ENCODE measurements around the gene NFKBIZ. TPM values are rescaled to one million over a fixed set of nuclear protein-coding genes. Genes with fewer than 3 reads are reported as not detected.
A peak's percentile ranks its signal among the peaks of the same experiment; 100 is the strongest.

NFKBIZ gene
- total and polyA plus RNA-seq, 4 donors = 4.8 to 78.8 (median 23.7) TPM

GRCh38 chr3:101803173-101803782, 46.0 kb upstream of the NFKBIZ start:
- Histone ChIP-seq H3K9me3 (ENCODE audit: control insufficient read depth in 4 of 4, low read length in 3 of 4) (no peaks in the 10 kb centered on the region), H3K4me3 (ENCODE audit: low read depth in 1 of 3, low read length in 3 of 3) (no peak overlapping the region), H3K4me1 (ENCODE audit: control insufficient read depth in 4 of 4, insufficient read depth in 4 of 4, low read length in 3 of 4) (no peaks in the 10 kb centered on the region), H3K36me3 (ENCODE audit: control insufficient read depth in 4 of 4, insufficient read depth in 3 of 4, low read depth in 1 of 4, low read length in 3 of 4) (no peaks in the 10 kb centered on the region), H3K27ac (ENCODE audit: low read depth in 1 of 2, low read length in 2 of 2) (no peak overlapping the region), H3K9ac (ENCODE audit: low read depth in 1 of 2, low read length in 2 of 2) (no peak overlapping the region), H3K27me3 (ENCODE audit: control insufficient read depth in 4 of 4, insufficient read depth in 4 of 4, low read length in 3 of 4) (no peaks in the 10 kb centered on the region)
- WGBS = 75% methylated on average over 9 of the region's 9 CpGs
- peak; percentile 45 for DNase-seq (ENCODE audit: low spot score)
- TF ChIP-seq, protein P1, sequence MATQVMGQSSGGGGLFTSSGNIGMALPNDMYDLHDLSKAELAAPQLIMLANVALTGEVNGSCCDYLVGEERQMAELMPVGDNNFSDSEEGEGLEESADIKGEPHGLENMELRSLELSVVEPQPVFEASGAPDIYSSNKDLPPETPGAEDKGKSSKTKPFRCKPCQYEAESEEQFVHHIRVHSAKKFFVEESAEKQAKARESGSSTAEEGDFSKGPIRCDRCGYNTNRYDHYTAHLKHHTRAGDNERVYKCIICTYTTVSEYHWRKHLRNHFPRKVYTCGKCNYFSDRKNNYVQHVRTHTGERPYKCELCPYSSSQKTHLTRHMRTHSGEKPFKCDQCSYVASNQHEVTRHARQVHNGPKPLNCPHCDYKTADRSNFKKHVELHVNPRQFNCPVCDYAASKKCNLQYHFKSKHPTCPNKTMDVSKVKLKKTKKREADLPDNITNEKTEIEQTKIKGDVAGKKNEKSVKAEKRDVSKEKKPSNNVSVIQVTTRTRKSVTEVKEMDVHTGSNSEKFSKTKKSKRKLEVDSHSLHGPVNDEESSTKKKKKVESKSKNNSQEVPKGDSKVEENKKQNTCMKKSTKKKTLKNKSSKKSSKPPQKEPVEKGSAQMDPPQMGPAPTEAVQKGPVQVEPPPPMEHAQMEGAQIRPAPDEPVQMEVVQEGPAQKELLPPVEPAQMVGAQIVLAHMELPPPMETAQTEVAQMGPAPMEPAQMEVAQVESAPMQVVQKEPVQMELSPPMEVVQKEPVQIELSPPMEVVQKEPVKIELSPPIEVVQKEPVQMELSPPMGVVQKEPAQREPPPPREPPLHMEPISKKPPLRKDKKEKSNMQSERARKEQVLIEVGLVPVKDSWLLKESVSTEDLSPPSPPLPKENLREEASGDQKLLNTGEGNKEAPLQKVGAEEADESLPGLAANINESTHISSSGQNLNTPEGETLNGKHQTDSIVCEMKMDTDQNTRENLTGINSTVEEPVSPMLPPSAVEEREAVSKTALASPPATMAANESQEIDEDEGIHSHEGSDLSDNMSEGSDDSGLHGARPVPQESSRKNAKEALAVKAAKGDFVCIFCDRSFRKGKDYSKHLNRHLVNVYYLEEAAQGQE (IDR thresholded peaks at IDR 0.05) = no peak
- TF ChIP-seq FOXA2 (IDR thresholded peaks at IDR 0.05) (peak; percentile 39), RXRA (IDR thresholded peaks at IDR 0.05) (no peak), ATF3 (IDR thresholded peaks at IDR 0.05) (no peak), RAD21 (IDR thresholded peaks at IDR 0.05) (peak; percentile 80 to 86)
- TF ChIP-seq, protein P2, sequence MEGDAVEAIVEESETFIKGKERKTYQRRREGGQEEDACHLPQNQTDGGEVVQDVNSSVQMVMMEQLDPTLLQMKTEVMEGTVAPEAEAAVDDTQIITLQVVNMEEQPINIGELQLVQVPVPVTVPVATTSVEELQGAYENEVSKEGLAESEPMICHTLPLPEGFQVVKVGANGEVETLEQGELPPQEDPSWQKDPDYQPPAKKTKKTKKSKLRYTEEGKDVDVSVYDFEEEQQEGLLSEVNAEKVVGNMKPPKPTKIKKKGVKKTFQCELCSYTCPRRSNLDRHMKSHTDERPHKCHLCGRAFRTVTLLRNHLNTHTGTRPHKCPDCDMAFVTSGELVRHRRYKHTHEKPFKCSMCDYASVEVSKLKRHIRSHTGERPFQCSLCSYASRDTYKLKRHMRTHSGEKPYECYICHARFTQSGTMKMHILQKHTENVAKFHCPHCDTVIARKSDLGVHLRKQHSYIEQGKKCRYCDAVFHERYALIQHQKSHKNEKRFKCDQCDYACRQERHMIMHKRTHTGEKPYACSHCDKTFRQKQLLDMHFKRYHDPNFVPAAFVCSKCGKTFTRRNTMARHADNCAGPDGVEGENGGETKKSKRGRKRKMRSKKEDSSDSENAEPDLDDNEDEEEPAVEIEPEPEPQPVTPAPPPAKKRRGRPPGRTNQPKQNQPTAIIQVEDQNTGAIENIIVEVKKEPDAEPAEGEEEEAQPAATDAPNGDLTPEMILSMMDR (IDR thresholded peaks at IDR 0.05; ENCODE audit: low read depth, low read length, missing input control) = peak; percentile 87

DNA sequence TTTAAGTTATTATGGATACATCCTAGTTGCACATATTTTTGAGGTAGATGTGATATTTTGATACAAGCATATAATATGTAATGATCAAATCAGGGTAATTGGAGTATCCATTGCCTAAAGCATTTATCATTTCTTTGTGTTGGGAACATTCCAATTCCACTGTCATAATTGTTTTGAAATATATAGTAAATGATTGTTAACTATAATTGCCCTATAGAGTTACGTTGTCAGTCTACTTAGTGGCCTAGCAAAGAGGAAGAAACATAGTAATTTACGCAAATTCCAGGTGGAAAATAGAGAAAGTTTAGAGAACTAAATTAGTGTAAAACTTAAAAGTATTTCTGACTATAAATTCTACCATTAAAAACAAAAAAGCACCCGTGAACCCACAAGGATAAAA, 45.4 kb upstream of the NFKBIZ start:
- Histone ChIP-seq H3K4me1 (ENCODE audit: control insufficient read depth in 4 of 4, insufficient read depth in 4 of 4, low read length in 3 of 4) (no peaks in the 10 kb centered on the region), H3K9ac (ENCODE audit: low read depth in 1 of 2, low read length in 2 of 2) (no peak overlapping the region), H3K27ac (ENCODE audit: low read depth in 1 of 2, low read length in 2 of 2) (no peak overlapping the region), H3K4me3 (ENCODE audit: low read depth in 1 of 3, low read length in 3 of 3) (no peak overlapping the region), H3K9me3 (ENCODE audit: control insufficient read depth in 4 of 4, low read length in 3 of 4) (no peaks in the 10 kb centered on the region), H3K36me3 (ENCODE audit: control insufficient read depth in 4 of 4, insufficient read depth in 3 of 4, low read depth in 1 of 4, low read length in 3 of 4) (no peaks in the 10 kb centered on the region), H3K27me3 (ENCODE audit: control insufficient read depth in 4 of 4, insufficient read depth in 4 of 4, low read length in 3 of 4) (no peaks in the 10 kb centered on the region)
- WGBS = 86% methylated on average over 3 of the region's 3 CpGs
- DNase-seq (ENCODE audit: low spot score) = no peak
- no peak for TF ChIP-seq EGR1 (IDR thresholded peaks at IDR 0.05; ENCODE audit: low read depth in 2 of 2)
- no peak for TF ChIP-seq NR2F2 (IDR thresholded peaks at IDR 0.05)
- TF ChIP-seq GABPA (IDR thresholded peaks at IDR 0.05 in 1 of 2, conservative IDR thresholded peaks at IDR 0.05 in 1 of 2) = no peak
- TF ChIP-seq, protein P1 (IDR thresholded peaks at IDR 0.05) = no peak
- TF ChIP-seq, protein P3, sequence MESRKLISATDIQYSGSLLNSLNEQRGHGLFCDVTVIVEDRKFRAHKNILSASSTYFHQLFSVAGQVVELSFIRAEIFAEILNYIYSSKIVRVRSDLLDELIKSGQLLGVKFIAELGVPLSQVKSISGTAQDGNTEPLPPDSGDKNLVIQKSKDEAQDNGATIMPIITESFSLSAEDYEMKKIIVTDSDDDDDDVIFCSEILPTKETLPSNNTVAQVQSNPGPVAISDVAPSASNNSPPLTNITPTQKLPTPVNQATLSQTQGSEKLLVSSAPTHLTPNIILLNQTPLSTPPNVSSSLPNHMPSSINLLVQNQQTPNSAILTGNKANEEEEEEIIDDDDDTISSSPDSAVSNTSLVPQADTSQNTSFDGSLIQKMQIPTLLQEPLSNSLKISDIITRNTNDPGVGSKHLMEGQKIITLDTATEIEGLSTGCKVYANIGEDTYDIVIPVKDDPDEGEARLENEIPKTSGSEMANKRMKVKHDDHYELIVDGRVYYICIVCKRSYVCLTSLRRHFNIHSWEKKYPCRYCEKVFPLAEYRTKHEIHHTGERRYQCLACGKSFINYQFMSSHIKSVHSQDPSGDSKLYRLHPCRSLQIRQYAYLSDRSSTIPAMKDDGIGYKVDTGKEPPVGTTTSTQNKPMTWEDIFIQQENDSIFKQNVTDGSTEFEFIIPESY (IDR thresholded peaks at IDR 0.05) = no peak
- no peak for TF ChIP-seq MAX (IDR thresholded peaks at IDR 0.05)
- TF ChIP-seq, protein P2 (IDR thresholded peaks at IDR 0.05; ENCODE audit: low read depth, low read length, missing input control) = no peak
- TF ChIP-seq SP1 (IDR thresholded peaks at IDR 0.05) = no peak
- no peak for TF ChIP-seq FOXA1 (IDR thresholded peaks at IDR 0.05)
- TF ChIP-seq TAF1 (conservative IDR thresholded peaks at IDR 0.05) = no peak
- no peak for TF ChIP-seq RAD21 (IDR thresholded peaks at IDR 0.05)
- no peak for TF ChIP-seq JUND (IDR thresholded peaks at IDR 0.05)
- no peak for TF ChIP-seq RXRA (IDR thresholded peaks at IDR 0.05)
- TF ChIP-seq FOXA2 (IDR thresholded peaks at IDR 0.05) = no peak
- no peak for TF ChIP-seq ATF3 (IDR thresholded peaks at IDR 0.05)

Measured in liver (tissue), 9 donors.